Adrenal gland (tissue), 12 donors: ENCODE results near the gene EZH2. TPM values are rescaled to one million over a fixed set of nuclear protein-coding genes. Genes with fewer than 3 reads are reported as not detected.

Experiments
- DNase-seq, 7 donors: peaks; one replicate each; pipeline ENCODE4 v3.0.0-alpha.2; 2019 to 2020
- H3K27ac ChIP-seq, 5 donors: fragments of 200-600 bp; sonication (generic) in 4 of 5; 1 replicate in 3 of 5; 2 replicates in 2 of 5; pipeline versions ENCODE4 v1.5.1 to v1.8.0; 2016 to 2020; ENCODE audit warnings: mild to moderate bottlenecking in 1 of 5
- H3K27me3 ChIP-seq: fragments of 200-600 bp; 2 replicates; pipeline ENCODE4 v1.8.0; 2021
- H3K36me3 ChIP-seq, 2 donors: fragments of 200-600 bp; replicated peaks in 1 of 2; 1 replicate in 1 of 2; 2 replicates in 1 of 2; pipeline versions ENCODE4 v1.5.1 to v1.8.0; 2018 to 2022
- H3K4me1 ChIP-seq, 2 donors: fragments of 200-600 bp; replicated peaks in 1 of 2; 1 replicate in 1 of 2; 2 replicates in 1 of 2; pipeline versions ENCODE4 v1.5.1 to v1.8.0; 2018 to 2021
- H3K4me3 ChIP-seq, 4 donors: fragments of 200-600 bp; sonication (generic) in 3 of 4; one replicate each; pipeline ENCODE4 v1.5.1; 2016 to 2018
- H3K9me3 ChIP-seq, 3 donors: fragments of 200-600 bp; sonication (generic) in 1 of 3; replicated peaks in 1 of 3; 1 replicate in 2 of 3; 2 replicates in 1 of 3; pipeline versions ENCODE4 v1.5.1 to v1.8.0; 2016 to 2021
- POLR2A ChIP-seq, 2 donors: fragments of 450-650 bp; IDR thresholded peaks; one replicate each; pipeline ENCODE4 v1.6.1; 2017; ENCODE audit warnings: antibody characterized with exemption in 2 of 2, mild to moderate bottlenecking in 2 of 2, moderate library complexity in 1 of 2
- WGBS, 4 donors: extraction: QIAGEN DNeasy Blood & Tissue Kit in 2 of 4; methylation state at CpG; one replicate each; pipeline versions ENCODE4 v1.1.5 to v1.1.7; 2013 to 2017; 5-methylcytosine and 5-hydroxymethylcytosine counted together
- intact Hi-C, 2 donors: fragments of 100-400 bp; cut with DNase I; formaldehyde crosslinking; loops; one replicate each; pipeline versions ENCODE4 v1.14.1 to v1.15.0; 2022 to 2023
- polyA plus RNA-seq, 3 donors: library from polyadenylated mRNA; stranded (reverse); fragments of 200-250 nt in 2 of 3; fragments of 350-450 nt in 1 of 3; fragmentation: Illumina TruSeq in 1 of 3; extraction: RNeasy Lipid Tissue Mini Kit (QIAGEN cat#74804) in 1 of 3; gene quantifications; one replicate each; pipeline ENCODE4 v1.2.3, GENCODE V29; 2013 to 2014
- total RNA-seq, 9 donors: library from RNA; depleted of rRNA in 4 of 9; stranded (reverse); fragments of >200 nt in 4 of 9; fragments of 120-200 nt in 1 of 9; fragmentation: NEBNext Ultra II Directional in 1 of 9; extraction: Animal tissue kit (Norgen Biotek cat#: 25700) in 1 of 9; gene quantifications; one replicate each; pipeline versions ENCODE4 v1.1.0 to v1.2.4, GENCODE V29; 2013 to 2023
- TF ChIP-seq, protein P1 (sequence below), 6 experiments: fragments of 450-650 bp in 4 of 6; fragments of 200-600 bp in 2 of 6; sonication (generic) in 1 of 6; IDR thresholded peaks; 1 replicate in 5 of 6; 2 replicates in 1 of 6; pipeline versions ENCODE4 v1.5.1 to v1.8.0; 2016 to 2021; ENCODE audit warnings: antibody characterized with exemption in 6 of 6, mild to moderate bottlenecking in 2 of 6, moderate library complexity in 1 of 6
- donor health status: healthy with polysubstance abuse.
- donor health status: Bipolar disorder and iron deficiency.
- donor health status: DM: yes; HTN: yes; CAD: no.
- donor health status: DM: no; HTN: no; CAD: no.
- donor health status: DM: no; HTN: no; CAD: no.
- donor health status: DM: yes; HTN: yes; CAD: no.

EZH2 gene
- total and polyA plus RNA-seq, 12 donors, result 0.61 to 11.6 (median 2.3) TPM

DNA sequence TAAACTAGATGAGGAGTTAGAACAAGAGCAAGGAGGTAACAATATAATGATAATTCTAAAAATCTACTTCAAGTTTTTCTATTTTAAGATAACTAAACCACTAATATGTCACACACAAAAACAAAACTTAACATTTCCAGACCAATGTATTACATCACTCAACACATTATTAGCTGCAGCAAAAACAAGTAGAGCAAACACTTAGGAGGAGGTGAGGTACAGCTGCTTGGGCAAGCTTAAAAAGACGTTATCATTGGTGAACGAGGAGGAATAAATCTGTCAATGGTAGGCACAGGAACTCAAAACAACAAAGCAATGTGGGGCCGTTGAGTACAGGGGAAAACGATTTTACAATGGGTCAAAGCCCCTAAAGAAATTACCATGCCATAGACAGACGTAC lies 58.8 kb downstream of the EZH2 start:
- Histone ChIP-seq H3K9me3 (peaks cover 0 to under 1% (median 0%) of the 10 kb centered on the region in 3 donors), H3K27ac (no peak overlapping the region), H3K4me3 (no peak overlapping the region), H3K4me1 (peaks cover 0 to under 1% of the 10 kb centered on the region in 2 donors), H3K27me3 (no peaks in the 10 kb centered on the region), H3K36me3 (no peaks in the 10 kb centered on the region)
- DNase-seq, result no peak
- 71 to 85% (median 77%) methylated on average over 5 of the region's 5 CpGs for WGBS, 4 donors
- intact Hi-C loops, result no loop called here
- no peak for TF ChIP-seq POLR2A (IDR thresholded peaks at IDR 0.05)
- TF ChIP-seq, protein P1, sequence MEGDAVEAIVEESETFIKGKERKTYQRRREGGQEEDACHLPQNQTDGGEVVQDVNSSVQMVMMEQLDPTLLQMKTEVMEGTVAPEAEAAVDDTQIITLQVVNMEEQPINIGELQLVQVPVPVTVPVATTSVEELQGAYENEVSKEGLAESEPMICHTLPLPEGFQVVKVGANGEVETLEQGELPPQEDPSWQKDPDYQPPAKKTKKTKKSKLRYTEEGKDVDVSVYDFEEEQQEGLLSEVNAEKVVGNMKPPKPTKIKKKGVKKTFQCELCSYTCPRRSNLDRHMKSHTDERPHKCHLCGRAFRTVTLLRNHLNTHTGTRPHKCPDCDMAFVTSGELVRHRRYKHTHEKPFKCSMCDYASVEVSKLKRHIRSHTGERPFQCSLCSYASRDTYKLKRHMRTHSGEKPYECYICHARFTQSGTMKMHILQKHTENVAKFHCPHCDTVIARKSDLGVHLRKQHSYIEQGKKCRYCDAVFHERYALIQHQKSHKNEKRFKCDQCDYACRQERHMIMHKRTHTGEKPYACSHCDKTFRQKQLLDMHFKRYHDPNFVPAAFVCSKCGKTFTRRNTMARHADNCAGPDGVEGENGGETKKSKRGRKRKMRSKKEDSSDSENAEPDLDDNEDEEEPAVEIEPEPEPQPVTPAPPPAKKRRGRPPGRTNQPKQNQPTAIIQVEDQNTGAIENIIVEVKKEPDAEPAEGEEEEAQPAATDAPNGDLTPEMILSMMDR (IDR thresholded peaks at IDR 0.05), result no peak

DNA sequence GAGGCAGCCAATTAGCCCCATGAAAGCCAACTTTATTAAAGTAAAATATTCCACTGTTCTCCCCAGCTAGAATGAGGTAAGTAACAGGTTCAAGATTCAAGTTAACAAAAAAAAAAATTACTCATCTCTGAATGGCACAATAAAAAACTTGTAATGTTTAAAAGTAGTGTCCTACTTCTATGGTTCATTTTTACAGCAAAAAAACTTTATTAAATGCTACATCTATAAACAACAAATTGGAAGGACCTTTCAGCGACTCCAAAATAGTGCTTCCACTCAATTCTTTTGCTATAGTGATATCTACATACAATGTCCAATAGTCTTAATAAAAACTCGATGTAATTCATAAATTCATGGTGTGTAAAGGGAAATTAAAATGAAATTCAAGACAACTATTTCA lies 59.2 kb downstream of the EZH2 start:
- intact Hi-C loops, result no loop called here
- Histone ChIP-seq H3K27me3 (no peaks in the 10 kb centered on the region), H3K4me1 (peaks cover 0 to 5% of the 10 kb centered on the region in 2 donors), H3K36me3 (no peaks in the 10 kb centered on the region), H3K4me3 (no peak overlapping the region), H3K9me3 (no peaks in the 10 kb centered on the region), H3K27ac (no peak overlapping the region)
- DNase-seq, result no peak
- 95 to 98% (median 97%) methylated on average over 2 of the region's 2 CpGs for WGBS, 4 donors
- TF ChIP-seq, protein P1 (IDR thresholded peaks at IDR 0.05), result no peak
- no peak for TF ChIP-seq POLR2A (IDR thresholded peaks at IDR 0.05)

DNA sequence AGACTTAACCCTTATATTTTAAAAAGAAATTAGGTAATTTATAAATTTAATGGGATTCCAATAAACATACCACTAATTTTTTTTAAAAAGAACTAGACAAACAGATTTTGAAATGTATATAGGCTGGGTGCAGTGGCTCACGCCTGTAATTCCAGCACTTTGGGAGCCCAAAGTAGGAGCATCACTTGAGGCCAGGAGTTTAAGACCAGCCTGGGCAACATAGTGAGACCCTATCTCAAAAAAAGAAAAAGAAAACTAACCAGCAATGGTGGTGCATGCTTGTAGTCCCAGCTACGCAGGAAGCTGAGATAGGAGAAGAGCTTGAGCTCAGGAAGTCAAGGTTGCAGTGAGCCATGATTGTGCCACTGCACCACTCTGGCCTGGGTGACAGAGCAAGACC lies 62.7 kb downstream of the EZH2 start:
- 90 to 95% (median 93%) methylated on average over 2 of the region's 2 CpGs for WGBS, 4 donors
- no peaks in the 10 kb centered on the region for H3K9me3 ChIP-seq
- peaks cover 0 to 7% of the 10 kb centered on the region in 2 donors for H3K4me1 ChIP-seq
- intact Hi-C loops, result no loop called here
- H3K27ac ChIP-seq, result no peak overlapping the region
- TF ChIP-seq, protein P1 (IDR thresholded peaks at IDR 0.05), result no peak
- no peak for TF ChIP-seq POLR2A (IDR thresholded peaks at IDR 0.05)
- no peaks in the 10 kb centered on the region for H3K27me3 ChIP-seq
- no peaks in the 10 kb centered on the region for H3K36me3 ChIP-seq
- no peak for DNase-seq
- H3K4me3 ChIP-seq, result no peak overlapping the region

DNA sequence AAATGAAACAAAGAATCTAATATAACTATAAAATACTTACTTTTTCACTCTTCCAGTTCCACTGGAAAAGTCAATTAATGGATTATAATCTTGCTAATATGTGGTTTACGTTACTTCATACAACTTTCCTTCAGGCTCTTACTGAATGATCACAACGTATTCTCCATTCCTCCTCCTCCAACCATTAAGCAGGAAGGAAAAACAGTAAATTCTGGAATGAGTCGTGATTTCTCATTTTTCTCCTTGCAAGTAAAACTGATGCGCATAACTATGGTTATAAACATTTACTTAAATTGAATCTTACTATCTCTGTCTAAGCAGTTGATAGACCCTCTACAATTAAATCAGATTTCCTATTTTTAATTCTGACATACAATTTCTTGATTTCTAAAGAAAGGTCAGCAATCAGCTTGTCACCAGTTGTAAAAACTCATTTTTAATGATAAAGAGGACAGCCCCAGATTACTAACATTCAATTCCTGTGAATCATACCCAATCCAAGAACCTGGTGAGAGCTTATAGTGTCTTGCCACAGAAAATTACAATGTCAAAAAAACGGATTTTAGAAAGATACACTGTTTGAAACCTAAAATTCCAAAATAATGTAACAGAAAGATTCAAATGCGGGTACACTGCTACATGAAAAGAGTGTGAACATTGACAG lies 64.3 kb downstream of the EZH2 start:
- H3K4me1 ChIP-seq, result peaks cover 0 to 7% of the 10 kb centered on the region in 2 donors
- no peak for TF ChIP-seq POLR2A (IDR thresholded peaks at IDR 0.05)
- TF ChIP-seq, protein P1 (IDR thresholded peaks at IDR 0.05), result no peak
- H3K36me3 ChIP-seq, result no peaks in the 10 kb centered on the region
- no peaks in the 10 kb centered on the region for H3K9me3 ChIP-seq
- H3K27ac ChIP-seq, result no peak overlapping the region
- no peaks in the 10 kb centered on the region for H3K27me3 ChIP-seq
- H3K4me3 ChIP-seq, result no peak overlapping the region
- WGBS, 4 donors, result 56 to 69% (median 62%) methylated on average over 6 of the region's 6 CpGs
- intact Hi-C loops, result no loop called here
- no peak for DNase-seq
